KMS-11 (cell line): ENCODE results near the gene SIX6.

Source experiments
- H2AFZ ChIP-seq: fragments of 200-600 bp; sonication (generic); 2 replicates; pipeline ENCODE4 v1.6.1; 2016; ENCODE audit warnings: antibody characterized with exemption, mixed run types, low read depth
- H3K27ac ChIP-seq: fragments of 200-600 bp; sonication (generic); 2 replicates; pipeline ENCODE4 v1.6.1; 2016; ENCODE audit warnings: mild to moderate bottlenecking, mixed run types
- H3K27me3 ChIP-seq: fragments of 200-600 bp; sonication (generic); 2 replicates; pipeline ENCODE4 v1.6.1; 2017; ENCODE audit warnings: mild to moderate bottlenecking, low read depth, mixed run types, moderate library complexity; ENCODE audit not compliant: insufficient read depth
- H3K36me3 ChIP-seq: fragments of 200-600 bp; sonication (generic); 2 replicates; pipeline ENCODE4 v1.6.1; 2017; ENCODE audit warnings: mild to moderate bottlenecking, mixed run types; ENCODE audit not compliant: insufficient read depth
- H3K4me1 ChIP-seq: fragments of 200-600 bp; sonication (generic); 2 replicates; pipeline ENCODE4 v1.6.1; 2016; ENCODE audit warnings: mild to moderate bottlenecking, low read depth, mixed run types; ENCODE audit not compliant: poor library complexity, severe bottlenecking
- H3K4me2 ChIP-seq: fragments of 200-600 bp; sonication (generic); 2 replicates; pipeline ENCODE4 v1.7.0; 2016; ENCODE audit warnings: mild to moderate bottlenecking, mixed run types
- H3K4me3 ChIP-seq: fragments of 200-600 bp; sonication (generic); IDR thresholded peaks from 2 replicates; pipeline ENCODE4 v1.6.1; 2017; ENCODE audit warnings: low read depth, low read length, mixed read lengths; ENCODE audit not compliant: insufficient read depth
- H3K79me2 ChIP-seq: fragments of 200-600 bp; sonication (generic); 2 replicates; pipeline ENCODE4 v1.6.1; 2016; ENCODE audit warnings: low read depth, mixed run types; ENCODE audit not compliant: insufficient read depth
- H3K9ac ChIP-seq: fragments of 200-600 bp; sonication (generic); 2 replicates; pipeline ENCODE4 v1.6.1; 2016; ENCODE audit warnings: mild to moderate bottlenecking, mixed run types
- H4K20me1 ChIP-seq: fragments of 200-600 bp; sonication (generic); 2 replicates; pipeline ENCODE4 v1.6.1; 2016; ENCODE audit warnings: mild to moderate bottlenecking, mixed run types; ENCODE audit not compliant: insufficient read depth
- CTCF ChIP-seq: fragments of 200-600 bp; sonication (generic); conservative IDR thresholded peaks from 2 replicates; pipeline ENCODE4 v1.6.1; 2017; ENCODE audit warnings: low read depth, mild to moderate bottlenecking, antibody characterized with exemption, low read length, moderate library complexity, mixed read lengths

SIX6 gene

GRCh38 chr14:60537663-60538062 is 28.7 kb downstream of the SIX6 start:
- Histone ChIP-seq H3K79me2 (no peaks in the 10 kb centered on the region), H3K27me3 (no peaks in the 10 kb centered on the region), H3K9ac (no peak overlapping the region), H3K4me1 (no peaks in the 10 kb centered on the region), H4K20me1 (no peaks in the 10 kb centered on the region), H3K4me2 (no peak overlapping the region), H3K27ac (no peak overlapping the region), H3K36me3 (no peaks in the 10 kb centered on the region), H3K4me3 (no peak overlapping the region), H2AFZ (no peak overlapping the region)
- TF ChIP-seq CTCF: no peak

- H3K36me3 ChIP-seq: no peaks in the 10 kb centered on the region
- H3K4me1 ChIP-seq: no peaks in the 10 kb centered on the region
- H3K4me2 ChIP-seq: no peak overlapping the region
- no peaks in the 10 kb centered on the region for H3K27me3 ChIP-seq
- H3K9ac ChIP-seq: no peak overlapping the region
- no peaks in the 10 kb centered on the region for H4K20me1 ChIP-seq
- no peaks in the 10 kb centered on the region for H3K79me2 ChIP-seq
- no peak for TF ChIP-seq CTCF
- H3K27ac ChIP-seq: no peak overlapping the region
- H3K4me3 ChIP-seq: no peak overlapping the region
- no peak overlapping the region for H2AFZ ChIP-seq
These were observed 35.7 kb downstream of the SIX6 start for GRCh38 chr14:60544659-60545058.

GRCh38 chr14:60553808-60554207 is 44.9 kb downstream of the SIX6 start:
- Histone ChIP-seq H3K9ac (no peak overlapping the region), H3K27ac (no peak overlapping the region), H4K20me1 (no peaks in the 10 kb centered on the region), H3K4me2 (no peak overlapping the region), H3K27me3 (no peaks in the 10 kb centered on the region), H2AFZ (no peak overlapping the region), H3K79me2 (no peaks in the 10 kb centered on the region), H3K4me3 (no peak overlapping the region), H3K4me1 (no peaks in the 10 kb centered on the region), H3K36me3 (no peaks in the 10 kb centered on the region)
- TF ChIP-seq CTCF: no peak

GRCh38 chr14:60561845-60562746 is 53.1 kb downstream of the SIX6 start:
- Histone ChIP-seq H3K9ac (no peak overlapping the region), H3K4me3 (no peak overlapping the region), H2AFZ (no peak overlapping the region), H3K4me2 (no peak overlapping the region), H3K36me3 (no peaks in the 10 kb centered on the region), H3K27ac (no peak overlapping the region), H3K4me1 (no peaks in the 10 kb centered on the region), H3K27me3 (no peaks in the 10 kb centered on the region), H4K20me1 (no peaks in the 10 kb centered on the region), H3K79me2 (no peaks in the 10 kb centered on the region)
- peak; percentile 56 for TF ChIP-seq CTCF
